ENCODE data around the gene SH3RF1.

- TF ChIP-seq CTCF (IDR thresholded peaks at IDR 0.05) (no peak), POLR2A (IDR thresholded peaks at IDR 0.05) (no peak)
Observed at GRCh38 chr4:169246957-169247396, 23.8 kb downstream of the SH3RF1 start.
